Measurements from ENCODE around the gene CYB561D2.

DNA sequence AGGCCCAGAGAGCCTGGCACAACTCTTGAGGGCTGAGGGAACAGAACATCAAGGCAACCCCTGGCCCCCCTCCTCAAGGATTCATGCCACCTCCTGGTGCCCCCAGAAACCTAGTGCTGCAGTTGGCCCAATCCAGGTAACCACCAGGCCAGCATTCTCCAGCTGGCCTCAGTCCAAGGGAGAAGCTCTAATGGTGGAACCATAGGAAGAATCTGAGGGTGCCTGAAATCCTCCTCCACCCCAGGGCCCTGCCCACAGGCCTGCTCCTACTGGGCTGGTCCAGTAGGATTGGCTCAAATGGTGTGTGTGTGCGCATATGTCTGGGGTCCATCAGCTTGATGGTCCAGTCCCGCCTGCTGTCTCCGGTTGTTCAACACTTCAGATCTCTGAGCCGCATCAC, 35.8 kb upstream of the CYB561D2 start:
- TF ChIP-seq, protein P1, sequence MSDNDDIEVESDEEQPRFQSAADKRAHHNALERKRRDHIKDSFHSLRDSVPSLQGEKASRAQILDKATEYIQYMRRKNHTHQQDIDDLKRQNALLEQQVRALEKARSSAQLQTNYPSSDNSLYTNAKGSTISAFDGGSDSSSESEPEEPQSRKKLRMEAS (IDR thresholded peaks at IDR 0.05): no peak
- TF ChIP-seq NBN (conservative IDR thresholded peaks at IDR 0.05): no peak
- no peak for TF ChIP-seq ZSCAN22 (CRISPR knock-in tag; IDR thresholded peaks at IDR 0.05)
- TF ChIP-seq KDM3A (CRISPR knock-in tag; IDR thresholded peaks at IDR 0.05; ENCODE audit: low read depth): no peak
- TF ChIP-seq, protein P2, sequence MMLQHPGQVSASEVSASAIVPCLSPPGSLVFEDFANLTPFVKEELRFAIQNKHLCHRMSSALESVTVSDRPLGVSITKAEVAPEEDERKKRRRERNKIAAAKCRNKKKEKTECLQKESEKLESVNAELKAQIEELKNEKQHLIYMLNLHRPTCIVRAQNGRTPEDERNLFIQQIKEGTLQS (CRISPR knock-in tag; IDR thresholded peaks at IDR 0.05): no peak
- TF ChIP-seq, protein P3, sequence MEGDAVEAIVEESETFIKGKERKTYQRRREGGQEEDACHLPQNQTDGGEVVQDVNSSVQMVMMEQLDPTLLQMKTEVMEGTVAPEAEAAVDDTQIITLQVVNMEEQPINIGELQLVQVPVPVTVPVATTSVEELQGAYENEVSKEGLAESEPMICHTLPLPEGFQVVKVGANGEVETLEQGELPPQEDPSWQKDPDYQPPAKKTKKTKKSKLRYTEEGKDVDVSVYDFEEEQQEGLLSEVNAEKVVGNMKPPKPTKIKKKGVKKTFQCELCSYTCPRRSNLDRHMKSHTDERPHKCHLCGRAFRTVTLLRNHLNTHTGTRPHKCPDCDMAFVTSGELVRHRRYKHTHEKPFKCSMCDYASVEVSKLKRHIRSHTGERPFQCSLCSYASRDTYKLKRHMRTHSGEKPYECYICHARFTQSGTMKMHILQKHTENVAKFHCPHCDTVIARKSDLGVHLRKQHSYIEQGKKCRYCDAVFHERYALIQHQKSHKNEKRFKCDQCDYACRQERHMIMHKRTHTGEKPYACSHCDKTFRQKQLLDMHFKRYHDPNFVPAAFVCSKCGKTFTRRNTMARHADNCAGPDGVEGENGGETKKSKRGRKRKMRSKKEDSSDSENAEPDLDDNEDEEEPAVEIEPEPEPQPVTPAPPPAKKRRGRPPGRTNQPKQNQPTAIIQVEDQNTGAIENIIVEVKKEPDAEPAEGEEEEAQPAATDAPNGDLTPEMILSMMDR (CRISPR knock-in tag; IDR thresholded peaks at IDR 0.05): no peak
- TF ChIP-seq ELF1 (CRISPR knock-in tag; IDR thresholded peaks at IDR 0.05): no peak
- TF ChIP-seq ETV6 (CRISPR knock-in tag; conservative IDR thresholded peaks at IDR 0.05): no peak
- TF ChIP-seq CEBPB (IDR thresholded peaks at IDR 0.05; ENCODE audit: borderline replicate concordance, low read depth, low read length): no peak
- no peak for TF ChIP-seq ZNF350 (CRISPR knock-in tag; IDR thresholded peaks at IDR 0.05; ENCODE audit: borderline replicate concordance, low read depth)
- TF ChIP-seq, protein P4, sequence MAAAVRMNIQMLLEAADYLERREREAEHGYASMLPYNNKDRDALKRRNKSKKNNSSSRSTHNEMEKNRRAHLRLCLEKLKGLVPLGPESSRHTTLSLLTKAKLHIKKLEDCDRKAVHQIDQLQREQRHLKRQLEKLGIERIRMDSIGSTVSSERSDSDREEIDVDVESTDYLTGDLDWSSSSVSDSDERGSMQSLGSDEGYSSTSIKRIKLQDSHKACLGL (CRISPR knock-in tag; IDR thresholded peaks at IDR 0.05): no peak
- no peak for TF ChIP-seq SIX1 (CRISPR knock-in tag; IDR thresholded peaks at IDR 0.05; ENCODE audit: borderline replicate concordance)
- TF ChIP-seq ZNF33A (CRISPR knock-in tag; IDR thresholded peaks at IDR 0.05; ENCODE audit: borderline replicate concordance): no peak
- no peak for TF ChIP-seq EP300 (IDR thresholded peaks at IDR 0.05; ENCODE audit: low read depth in 2 of 2, low read length in 2 of 2)
- no peak for TF ChIP-seq EP300 (CRISPR knock-in tag; IDR thresholded peaks at IDR 0.05; ENCODE audit: borderline replicate concordance)
